IPS-15b (cell line): ENCODE results near the gene SLMAP.

Experiments used
- H3K27me3 ChIP-seq: one replicate; pipeline ENCODE4 v1.6.1; 2013; ENCODE audit warnings: low read length; ENCODE audit not compliant: control insufficient read depth, insufficient read depth
- H3K36me3 ChIP-seq: one replicate; pipeline ENCODE4 v1.6.1; 2013; ENCODE audit warnings: low read length; ENCODE audit not compliant: control insufficient read depth, insufficient read depth
- H3K4me1 ChIP-seq: one replicate; pipeline ENCODE4 v1.6.1; 2013; ENCODE audit warnings: mild to moderate bottlenecking, low read length; ENCODE audit not compliant: control insufficient read depth, insufficient read depth
- H3K4me3 ChIP-seq: one replicate; pipeline ENCODE4 v1.5.1; 2013; ENCODE audit warnings: low read depth, low read length
- H3K9ac ChIP-seq: one replicate; pipeline ENCODE4 v1.6.1; 2013; ENCODE audit warnings: low read depth, mild to moderate bottlenecking, low read length
- H3K9me3 ChIP-seq: one replicate; pipeline ENCODE4 v1.6.1; 2013; ENCODE audit warnings: mild to moderate bottlenecking, low read length; ENCODE audit not compliant: control insufficient read depth, insufficient read depth

Gene SLMAP

DNA sequence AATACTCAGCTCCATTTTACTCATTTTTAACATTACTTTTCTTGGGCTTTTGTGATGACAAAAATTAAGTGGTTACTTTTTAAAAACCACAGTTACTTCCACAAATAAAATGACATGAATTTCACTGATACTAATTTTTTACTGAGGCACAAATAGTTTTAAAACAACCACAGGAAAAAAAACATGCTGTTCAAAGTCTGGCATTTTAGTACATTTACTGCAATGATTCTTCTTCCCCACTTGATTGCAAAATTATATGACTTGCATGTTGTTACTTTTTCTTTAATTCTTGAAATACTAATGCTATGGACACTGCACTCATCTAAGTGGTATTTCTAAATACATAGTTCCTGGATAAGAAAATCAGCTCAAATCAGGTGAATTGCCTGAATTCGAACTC, 24.8 kb upstream of the SLMAP start:
- no peaks in the 10 kb centered on the region for H3K9me3 ChIP-seq
- H3K27me3 ChIP-seq: no peaks in the 10 kb centered on the region
- H3K4me1 ChIP-seq: no peaks in the 10 kb centered on the region
- H3K9ac ChIP-seq: no peak overlapping the region
- no peak overlapping the region for H3K4me3 ChIP-seq
- no peaks in the 10 kb centered on the region for H3K36me3 ChIP-seq

GRCh38 chr3:57733790-57734189, 22.3 kb upstream of the SLMAP start:
- Histone ChIP-seq H3K36me3 (no peaks in the 10 kb centered on the region), H3K27me3 (no peaks in the 10 kb centered on the region), H3K4me3 (no peak overlapping the region), H3K9me3 (no peaks in the 10 kb centered on the region), H3K9ac (no peak overlapping the region), H3K4me1 (no peaks in the 10 kb centered on the region)

- Histone ChIP-seq H3K4me3 (no peak overlapping the region), H3K4me1 (no peaks in the 10 kb centered on the region), H3K36me3 (no peaks in the 10 kb centered on the region), H3K9me3 (no peaks in the 10 kb centered on the region), H3K27me3 (no peaks in the 10 kb centered on the region), H3K9ac (no peak overlapping the region)
These were observed 20.7 kb upstream of the SLMAP start for GRCh38 chr3:57735405-57735804.

GRCh38 chr3:57737840-57738239, 18.3 kb upstream of the SLMAP start:
- no peak overlapping the region for H3K9ac ChIP-seq
- no peaks in the 10 kb centered on the region for H3K4me1 ChIP-seq
- no peaks in the 10 kb centered on the region for H3K9me3 ChIP-seq
- no peaks in the 10 kb centered on the region for H3K27me3 ChIP-seq
- H3K4me3 ChIP-seq: no peak overlapping the region
- no peaks in the 10 kb centered on the region for H3K36me3 ChIP-seq

GRCh38 chr3:57738391-57738790, 17.7 kb upstream of the SLMAP start:
- H3K9me3 ChIP-seq: no peaks in the 10 kb centered on the region
- no peak overlapping the region for H3K4me3 ChIP-seq
- H3K4me1 ChIP-seq: no peaks in the 10 kb centered on the region
- no peaks in the 10 kb centered on the region for H3K36me3 ChIP-seq
- no peak overlapping the region for H3K9ac ChIP-seq
- H3K27me3 ChIP-seq: no peaks in the 10 kb centered on the region

DNA sequence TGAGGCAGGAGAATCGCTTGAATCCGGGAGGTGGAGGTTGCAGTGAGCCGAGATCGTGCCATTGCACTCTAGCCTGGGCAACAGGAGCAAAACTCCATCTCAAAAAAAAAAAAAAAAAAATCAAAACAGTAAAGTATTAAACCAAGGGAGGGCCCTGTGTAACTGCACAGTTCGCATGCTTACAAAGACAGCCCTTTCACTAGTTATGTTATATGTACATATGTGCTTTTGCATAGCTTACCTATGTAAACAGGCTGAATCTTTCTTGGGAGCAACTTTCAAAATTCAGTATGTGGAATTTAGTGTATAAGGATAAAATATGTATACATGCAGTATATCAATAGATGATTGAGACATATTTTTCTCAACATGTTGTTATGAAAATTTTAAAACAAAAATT, 16.1 kb upstream of the SLMAP start:
- Histone ChIP-seq H3K4me1 (no peaks in the 10 kb centered on the region), H3K4me3 (no peak overlapping the region), H3K9ac (no peak overlapping the region), H3K36me3 (no peaks in the 10 kb centered on the region), H3K9me3 (no peaks in the 10 kb centered on the region), H3K27me3 (no peaks in the 10 kb centered on the region)

DNA sequence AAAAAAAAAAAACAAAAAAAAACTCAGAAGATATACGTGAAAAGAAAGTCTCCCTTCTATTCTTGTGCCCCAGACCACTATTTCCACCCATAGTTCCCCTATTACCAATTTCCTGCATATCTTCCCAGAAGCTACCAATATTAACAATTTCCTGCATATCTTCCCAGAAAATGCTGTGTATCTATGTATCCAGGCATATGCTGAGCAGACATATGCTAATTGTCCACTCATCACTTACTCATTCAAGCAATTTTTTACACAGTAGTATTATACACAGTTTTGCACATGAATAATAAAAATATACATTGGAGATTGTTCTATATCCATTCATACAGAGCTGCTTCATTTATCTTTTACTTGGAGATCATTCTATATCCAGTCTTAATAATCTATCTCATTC, 12.6 kb upstream of the SLMAP start:
- Histone ChIP-seq H3K36me3 (no peaks in the 10 kb centered on the region), H3K27me3 (no peaks in the 10 kb centered on the region), H3K9me3 (no peaks in the 10 kb centered on the region), H3K9ac (no peak overlapping the region), H3K4me3 (no peak overlapping the region), H3K4me1 (no peaks in the 10 kb centered on the region)

DNA sequence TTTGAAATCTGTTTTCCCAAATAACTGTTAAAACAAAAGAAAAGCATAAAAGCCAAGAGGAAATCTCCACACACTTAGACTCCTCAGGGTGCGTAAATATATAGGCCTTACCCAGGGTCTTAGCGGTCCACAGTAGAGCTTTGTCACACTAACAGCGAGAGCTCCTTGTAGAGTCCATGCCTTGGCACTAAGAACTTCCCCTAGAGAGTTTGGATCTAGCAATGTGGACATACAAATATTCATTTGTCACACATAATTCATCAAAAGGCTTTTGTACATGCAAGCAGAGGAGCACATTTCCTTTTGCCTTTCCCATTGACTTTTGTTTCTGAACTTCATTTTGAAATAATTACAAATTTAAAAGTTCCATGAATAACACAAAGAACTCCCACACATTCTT, 11.0 kb upstream of the SLMAP start:
- Histone ChIP-seq H3K4me1 (no peaks in the 10 kb centered on the region), H3K9me3 (no peaks in the 10 kb centered on the region), H3K27me3 (no peaks in the 10 kb centered on the region), H3K36me3 (no peaks in the 10 kb centered on the region), H3K9ac (no peak overlapping the region), H3K4me3 (no peak overlapping the region)

- Histone ChIP-seq H3K4me1 (no peaks in the 10 kb centered on the region), H3K36me3 (no peaks in the 10 kb centered on the region), H3K4me3 (no peak overlapping the region), H3K9me3 (no peaks in the 10 kb centered on the region), H3K9ac (no peak overlapping the region), H3K27me3 (no peaks in the 10 kb centered on the region)
These were observed 9.7 kb upstream of the SLMAP start for GRCh38 chr3:57746156-57747010.

- H3K27me3 ChIP-seq: no peaks in the 10 kb centered on the region
- no peaks in the 10 kb centered on the region for H3K36me3 ChIP-seq
- no peaks in the 10 kb centered on the region for H3K9me3 ChIP-seq
- H3K9ac ChIP-seq: no peak overlapping the region
- peaks cover 4% of the 10 kb centered on the region for H3K4me1 ChIP-seq
- no peak overlapping the region for H3K4me3 ChIP-seq
These were observed 6.6 kb upstream of the SLMAP start for GRCh38 chr3:57749542-57749941.

GRCh38 chr3:57752307-57752706, 3.8 kb upstream of the SLMAP start:
- H3K36me3 ChIP-seq: no peaks in the 10 kb centered on the region
- no peak overlapping the region for H3K9ac ChIP-seq
- H3K9me3 ChIP-seq: no peaks in the 10 kb centered on the region
- H3K4me1 ChIP-seq: peaks cover 4% of the 10 kb centered on the region
- no peaks in the 10 kb centered on the region for H3K27me3 ChIP-seq
- no peak overlapping the region for H3K4me3 ChIP-seq

GRCh38 chr3:57753016-57753415, 3.1 kb upstream of the SLMAP start:
- Histone ChIP-seq H3K4me3 (no peak overlapping the region), H3K9me3 (no peaks in the 10 kb centered on the region), H3K27me3 (no peaks in the 10 kb centered on the region), H3K4me1 (peaks cover 4% of the 10 kb centered on the region), H3K9ac (no peak overlapping the region), H3K36me3 (no peaks in the 10 kb centered on the region)
